Left renal pelvis (tissue), 4 donors: ENCODE results near the gene ISL2. TPM values are rescaled to one million over a fixed set of nuclear protein-coding genes. Genes with fewer than 3 reads are reported as not detected.

ENCODE experiments used
- DNase-seq, 4 donors: peaks; one replicate each; pipeline ENCODE4 v3.0.0-alpha.2; 2013; ENCODE audit warnings: low read depth in 4 of 4, low spot score in 3 of 4
- polyA plus RNA-seq, 4 donors: library from polyadenylated mRNA; unstranded; fragments of 120-200 nt; gene quantifications; one replicate each; pipeline ENCODE4 v1.2.1, GENCODE V29; 2013; ENCODE audit not compliant: insufficient read length in 4 of 4

ISL2 gene
- polyA plus RNA-seq, 4 donors = 0.14 to 0.48 TPM; not detected in 2

DNA sequence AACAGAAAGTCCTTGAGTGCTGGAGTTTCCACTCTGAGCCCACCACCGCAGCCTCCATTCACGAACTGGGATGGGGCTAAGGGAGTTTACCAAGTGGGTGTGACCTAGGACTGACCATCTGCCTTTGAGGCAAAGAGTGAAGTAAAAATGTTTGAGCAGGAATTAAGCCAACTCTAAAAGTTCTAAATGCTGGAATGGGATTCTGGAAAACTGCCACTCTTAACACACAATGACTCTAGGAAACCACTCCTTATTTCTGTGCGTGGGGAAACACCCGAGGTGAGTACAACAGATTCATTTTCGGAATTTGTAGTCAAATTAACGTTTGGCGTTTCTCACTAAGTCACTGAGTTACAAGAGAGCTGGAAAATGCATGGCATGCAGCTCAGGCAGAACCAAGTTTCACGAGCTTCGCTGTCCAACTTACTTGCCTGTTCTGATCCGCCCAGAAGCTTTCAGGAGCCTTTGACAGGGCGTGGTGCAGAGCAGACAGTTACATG, 31.6 kb downstream of the ISL2 start:
- no peak for DNase-seq

GRCh38 chr15:76376029-76376428, 39.5 kb downstream of the ISL2 start:
- no peak for DNase-seq

DNA sequence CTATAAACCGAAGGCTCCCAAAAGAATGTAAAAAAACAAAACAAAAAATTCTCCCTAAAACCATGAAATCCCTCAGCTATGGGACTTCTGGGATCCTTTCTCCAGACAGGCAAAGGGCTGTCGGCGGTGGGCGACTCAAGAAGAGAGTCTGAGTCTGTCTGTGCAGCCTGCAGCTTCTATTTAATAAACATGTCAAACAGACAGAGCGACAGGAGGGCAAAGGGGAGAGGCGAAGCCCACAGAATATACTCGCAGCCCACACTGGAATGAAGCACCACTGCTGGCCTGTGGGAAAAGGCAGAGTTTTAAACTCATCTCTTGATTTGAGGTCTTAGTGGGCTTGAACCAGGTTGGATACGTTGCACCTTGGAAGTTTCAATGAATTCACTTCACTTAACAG, 40.2 kb downstream of the ISL2 start:
- no peak for DNase-seq

GRCh38 chr15:76377217-76377616, 40.6 kb downstream of the ISL2 start:
- no peak for DNase-seq

GRCh38 chr15:76377751-76378150, 41.2 kb downstream of the ISL2 start:
- no peak for DNase-seq

DNA sequence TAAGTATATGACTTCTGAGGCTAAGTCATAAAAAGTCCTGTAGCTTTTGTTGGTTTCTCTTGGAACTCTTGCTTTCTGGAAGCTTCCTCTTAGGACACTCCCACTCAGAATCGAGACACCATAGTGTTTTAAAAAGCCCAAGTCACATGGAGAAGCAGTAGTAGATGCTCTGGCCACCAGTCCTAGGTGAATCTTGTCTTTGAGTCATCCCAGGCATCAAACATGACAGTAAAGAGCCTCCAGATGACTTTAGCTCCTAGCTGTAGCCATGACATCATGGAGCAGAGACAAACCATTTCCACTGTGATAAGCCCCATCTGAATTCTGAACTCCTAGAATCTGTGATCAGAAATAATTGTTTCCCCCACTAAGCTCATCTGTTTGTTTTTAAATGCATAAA, 42.1 kb downstream of the ISL2 start:
- DNase-seq = no peak

DNA sequence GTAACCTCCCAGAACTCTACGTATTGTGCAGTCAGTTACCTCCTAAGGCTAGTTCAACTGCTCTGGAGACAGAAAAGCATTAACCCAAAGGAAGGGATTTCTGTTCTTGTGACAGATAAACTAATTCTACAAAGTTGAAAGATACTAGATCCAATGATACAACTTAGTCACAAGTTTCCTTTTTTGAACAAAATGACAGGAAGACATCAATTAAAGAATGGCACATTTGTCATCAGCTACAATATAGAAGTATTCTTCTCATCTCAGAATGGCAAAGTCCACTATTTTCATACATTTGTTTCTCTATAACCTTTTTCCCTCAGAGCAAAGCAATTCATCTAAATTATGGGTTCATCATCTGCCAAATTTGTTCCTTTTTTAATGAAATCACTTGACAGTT, 43.7 kb downstream of the ISL2 start:
- DNase-seq = no peak

DNA sequence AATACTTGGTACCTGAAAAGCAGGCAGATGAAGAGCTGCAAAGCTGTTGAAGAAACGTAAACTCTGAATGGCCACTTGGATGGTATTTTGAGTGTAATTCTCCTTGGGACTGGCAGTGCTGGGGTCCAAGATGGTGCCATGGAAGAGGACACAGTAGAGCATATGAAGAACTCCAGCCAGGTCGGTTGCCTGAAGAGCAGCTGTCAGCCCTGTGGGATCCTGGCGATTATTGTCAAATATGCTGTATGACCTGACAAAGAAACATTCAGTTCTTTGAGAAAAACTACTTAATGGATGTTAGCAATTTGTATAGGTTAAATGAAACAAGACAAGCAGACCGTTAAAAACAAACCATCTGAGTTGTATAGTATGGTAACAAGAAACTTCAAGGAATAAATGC, 44.8 kb downstream of the ISL2 start:
- no peak for DNase-seq

- no peak for DNase-seq
These were observed 46.6 kb downstream of the ISL2 start for GRCh38 chr15:76382987-76383728.

GRCh38 chr15:76384409-76384808, 47.8 kb downstream of the ISL2 start:
- no peak for DNase-seq

DNA sequence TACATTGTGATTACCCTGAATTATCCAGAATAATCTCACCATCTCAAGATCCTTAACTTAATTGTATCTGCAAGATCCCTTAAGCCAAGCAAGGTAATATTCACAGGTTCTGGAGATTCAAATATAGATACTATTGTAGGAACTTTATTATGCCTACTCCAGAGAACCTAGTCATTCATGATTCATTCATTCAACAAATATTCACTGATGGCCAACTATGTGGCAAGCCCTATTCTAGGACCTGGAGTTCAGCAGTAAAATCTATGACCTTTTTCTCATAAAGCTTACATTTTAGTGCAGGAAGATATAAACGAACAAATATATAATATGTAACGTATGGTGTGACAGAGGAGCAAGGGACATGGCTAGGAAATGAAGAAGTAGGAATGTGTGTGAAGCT, 49.6 kb downstream of the ISL2 start:
- DNase-seq = no peak

DNA sequence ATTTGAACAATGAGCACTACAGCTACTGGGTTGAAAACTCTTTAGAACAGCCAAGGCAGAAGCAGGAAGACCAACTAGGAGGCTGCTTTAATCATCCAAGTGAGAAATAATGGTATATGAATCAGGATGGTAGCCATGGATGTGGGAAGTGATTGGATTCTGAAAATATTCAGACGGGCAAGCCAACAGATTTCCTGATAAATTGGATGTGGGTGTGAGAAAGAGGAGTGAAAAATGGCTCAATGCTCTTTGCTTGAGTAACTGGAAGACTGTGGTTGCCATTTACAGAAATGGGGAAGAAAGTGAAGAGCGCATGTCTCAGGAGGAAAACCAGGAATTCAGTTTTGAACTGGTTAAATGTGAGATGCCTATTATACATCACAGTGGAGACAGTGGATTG, 50.4 kb downstream of the ISL2 start:
- no peak for DNase-seq

GRCh38 chr15:76390571-76390970, 54.0 kb downstream of the ISL2 start:
- DNase-seq = no peak

GRCh38 chr15:76391309-76391708, 54.7 kb downstream of the ISL2 start:
- DNase-seq = no peak

DNA sequence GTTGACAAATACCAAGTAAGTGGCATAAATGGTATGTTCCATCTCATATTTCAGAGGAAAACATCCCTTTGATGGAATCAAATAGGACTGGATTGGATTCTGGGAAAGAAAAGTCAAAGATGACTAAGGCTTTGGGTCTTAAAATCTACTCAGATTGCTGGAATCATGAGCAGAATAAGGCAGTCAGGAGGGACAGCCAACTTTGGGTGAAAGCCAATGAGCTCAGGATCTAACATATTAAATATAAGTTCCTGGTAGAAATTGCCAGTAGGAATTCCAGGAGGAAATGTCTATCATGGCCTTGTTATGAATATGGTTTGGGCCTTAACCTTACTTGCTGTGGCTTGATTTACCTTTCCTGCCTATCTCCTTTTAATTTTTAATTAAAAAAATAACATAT, 55.3 kb downstream of the ISL2 start:
- DNase-seq = no peak

Other genes starting within 250 kb of the ISL2 start
- 100 to 1,000 TPM; 103 to 170 (median 163) TPM for gene ETFA, start 25.3 kb upstream of the ISL2 start, polyA plus RNA-seq